ENCODE data around the gene MAB21L3. TPM values are rescaled to one million over a fixed set of nuclear protein-coding genes. Genes with fewer than 3 reads are reported as not detected.

Gene MAB21L3
- total and polyA plus RNA-seq, 2 donors (not counting 3 experiments of a cell fraction or from before 2014, with no cell fraction given): not detected

GRCh38 chr1:116179419-116179818 lies 68.2 kb downstream of the MAB21L3 start:
- H3K9me1 ChIP-seq (replicated peaks; ENCODE audit: control insufficient read depth, extremely low read depth, insufficient read depth, low read length): no peaks in the 10 kb centered on the region
- dilution Hi-C loops (cut with MboI; ENCODE audit: extremely low pct_ligation_motif_present, low sequenced_read_pairs) (no loop called here), intact Hi-C loops (cut with micrococcal nuclease) (no loop called here)
- TF ChIP-seq MYC (IDR thresholded peaks at IDR 0.05; ENCODE audit: low read depth, low read length) (no peak), POLR2AphosphoS5 (IDR thresholded peaks at IDR 0.05; ENCODE audit: insufficient read depth, low read depth, low read length) (no peak), POLR2A (IDR thresholded peaks at IDR 0.05; ENCODE audit: low read depth, low read length) (no peak)
- TF ChIP-seq, protein P1, sequence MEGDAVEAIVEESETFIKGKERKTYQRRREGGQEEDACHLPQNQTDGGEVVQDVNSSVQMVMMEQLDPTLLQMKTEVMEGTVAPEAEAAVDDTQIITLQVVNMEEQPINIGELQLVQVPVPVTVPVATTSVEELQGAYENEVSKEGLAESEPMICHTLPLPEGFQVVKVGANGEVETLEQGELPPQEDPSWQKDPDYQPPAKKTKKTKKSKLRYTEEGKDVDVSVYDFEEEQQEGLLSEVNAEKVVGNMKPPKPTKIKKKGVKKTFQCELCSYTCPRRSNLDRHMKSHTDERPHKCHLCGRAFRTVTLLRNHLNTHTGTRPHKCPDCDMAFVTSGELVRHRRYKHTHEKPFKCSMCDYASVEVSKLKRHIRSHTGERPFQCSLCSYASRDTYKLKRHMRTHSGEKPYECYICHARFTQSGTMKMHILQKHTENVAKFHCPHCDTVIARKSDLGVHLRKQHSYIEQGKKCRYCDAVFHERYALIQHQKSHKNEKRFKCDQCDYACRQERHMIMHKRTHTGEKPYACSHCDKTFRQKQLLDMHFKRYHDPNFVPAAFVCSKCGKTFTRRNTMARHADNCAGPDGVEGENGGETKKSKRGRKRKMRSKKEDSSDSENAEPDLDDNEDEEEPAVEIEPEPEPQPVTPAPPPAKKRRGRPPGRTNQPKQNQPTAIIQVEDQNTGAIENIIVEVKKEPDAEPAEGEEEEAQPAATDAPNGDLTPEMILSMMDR (IDR thresholded peaks at IDR 0.05; ENCODE audit: extremely low read depth in 1 of 2, insufficient read depth in 1 of 2, low read depth in 1 of 2, low read length in 2 of 2): no peak
- H3K4me3 ChIP-seq (replicated peaks in 1 of 3; ENCODE audit: insufficient read depth in 1 of 3, low read depth in 1 of 3, low read length in 3 of 3): no peak overlapping the region
- H3K27ac ChIP-seq (ENCODE audit: insufficient read depth, low read depth, low read length): no peak overlapping the region
- FAIRE-seq: no peak
- BruUV-seq (replicated peaks): no TSS peak
- no peak overlapping the region for H2AFZ ChIP-seq (ENCODE audit: low read depth, low read length)
- H4K20me1 ChIP-seq (replicated peaks; ENCODE audit: control insufficient read depth, extremely low read depth, insufficient read depth, low read length): no peaks in the 10 kb centered on the region
- POLR2A ChIA-PET: no interaction called here
- CTCF ChIA-PET: no interaction called here
- no peak overlapping the region for H3K4me2 ChIP-seq (ENCODE audit: insufficient read depth, low read length)
- H3K9ac ChIP-seq (replicated peaks; ENCODE audit: extremely low read depth, insufficient read depth, low read length): no peak overlapping the region
- H3K79me2 ChIP-seq (ENCODE audit: control insufficient read depth, insufficient read depth, low read length): no peaks in the 10 kb centered on the region
- H3K36me3 ChIP-seq (ENCODE audit: control insufficient read depth in 2 of 2, extremely low read depth in 1 of 2, insufficient read depth in 2 of 2, low read length in 2 of 2): no peaks in the 10 kb centered on the region
- no peaks in the 10 kb centered on the region for H3K9me3 ChIP-seq (replicated peaks; ENCODE audit: control insufficient read depth, insufficient read depth, low read length)
- DNase-seq (ENCODE audit: low read depth, low spot score): no peak
- peaks cover 3 to 4% of the 10 kb centered on the region in 2 experiments for H3K27me3 ChIP-seq (ENCODE audit: control insufficient read depth in 2 of 2, insufficient read depth in 2 of 2, low read length in 2 of 2)
- H3K4me1 ChIP-seq (ENCODE audit: control insufficient read depth, extremely low read depth, insufficient read depth, low read length): no peaks in the 10 kb centered on the region

DNA sequence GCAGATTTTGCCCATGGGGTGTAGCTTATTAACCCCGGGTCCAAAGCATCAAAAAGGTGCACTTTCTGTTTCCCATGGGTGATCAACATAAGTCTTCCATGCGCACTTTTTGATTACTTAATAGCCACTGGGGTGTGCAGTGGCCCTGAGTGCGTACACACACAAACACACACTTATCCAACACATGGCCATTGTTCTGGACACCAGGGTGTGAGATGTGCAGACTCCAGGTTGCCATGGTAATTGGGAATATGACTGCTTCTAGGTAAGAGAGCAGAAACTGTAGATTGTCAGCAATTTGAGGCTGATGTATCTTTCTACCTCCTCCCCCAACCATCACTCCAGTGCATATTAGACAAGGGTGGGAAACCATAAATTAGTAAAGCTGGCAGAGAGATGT lies 68.8 kb downstream of the MAB21L3 start:
- no peaks in the 10 kb centered on the region for H3K9me3 ChIP-seq (replicated peaks; ENCODE audit: control insufficient read depth, insufficient read depth, low read length)
- BruUV-seq (replicated peaks): no TSS peak
- no peak overlapping the region for H3K4me2 ChIP-seq (ENCODE audit: insufficient read depth, low read length)
- TF ChIP-seq GATA2 (IDR thresholded peaks at IDR 0.05; ENCODE audit: insufficient read depth, insufficient read length, low read depth, low read length): no peak
- TF ChIP-seq, protein P2, sequence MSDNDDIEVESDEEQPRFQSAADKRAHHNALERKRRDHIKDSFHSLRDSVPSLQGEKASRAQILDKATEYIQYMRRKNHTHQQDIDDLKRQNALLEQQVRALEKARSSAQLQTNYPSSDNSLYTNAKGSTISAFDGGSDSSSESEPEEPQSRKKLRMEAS (IDR thresholded peaks at IDR 0.05; ENCODE audit: insufficient read depth, insufficient read length): no peak
- no peak for TF ChIP-seq JUN (IDR thresholded peaks at IDR 0.05; ENCODE audit: borderline replicate concordance, insufficient read depth, insufficient read length, low read depth)
- TF ChIP-seq FOS (IDR thresholded peaks at IDR 0.05; ENCODE audit: borderline replicate concordance, insufficient read depth, low read length): no peak
- no peak for TF ChIP-seq POLR2AphosphoS5 (IDR thresholded peaks at IDR 0.05; ENCODE audit: insufficient read depth, low read depth, low read length)
- TF ChIP-seq EZH2 (IDR thresholded peaks at IDR 0.05; ENCODE audit: borderline replicate concordance, low read depth, low read length, severe bottlenecking): no peak
- intact Hi-C loops (cut with micrococcal nuclease): no loop called here
- no peaks in the 10 kb centered on the region for H4K20me1 ChIP-seq (replicated peaks; ENCODE audit: control insufficient read depth, extremely low read depth, insufficient read depth, low read length)
- DNase-seq (ENCODE audit: low read depth, low spot score) (no peak), FAIRE-seq (no peak)
- H2AFZ ChIP-seq (ENCODE audit: low read depth, low read length): no peak overlapping the region
- peaks cover 3 to 4% of the 10 kb centered on the region in 2 experiments for H3K27me3 ChIP-seq (ENCODE audit: control insufficient read depth in 2 of 2, insufficient read depth in 2 of 2, low read length in 2 of 2)
- ChIA-PET POLR2A (no interaction called here), CTCF (no interaction called here)
- no peaks in the 10 kb centered on the region for H3K9me1 ChIP-seq (replicated peaks; ENCODE audit: control insufficient read depth, extremely low read depth, insufficient read depth, low read length)
- H3K4me1 ChIP-seq (ENCODE audit: control insufficient read depth, extremely low read depth, insufficient read depth, low read length): no peaks in the 10 kb centered on the region
- dilution Hi-C loops (cut with MboI; ENCODE audit: extremely low pct_ligation_motif_present, low sequenced_read_pairs): no loop called here
- H3K27ac ChIP-seq (ENCODE audit: insufficient read depth, low read depth, low read length): no peak overlapping the region
- no peaks in the 10 kb centered on the region for H3K79me2 ChIP-seq (ENCODE audit: control insufficient read depth, insufficient read depth, low read length)
- H3K4me3 ChIP-seq (replicated peaks in 1 of 3; ENCODE audit: insufficient read depth in 1 of 3, low read depth in 1 of 3, low read length in 3 of 3): no peak overlapping the region
- no peaks in the 10 kb centered on the region for H3K36me3 ChIP-seq (ENCODE audit: control insufficient read depth in 2 of 2, extremely low read depth in 1 of 2, insufficient read depth in 2 of 2, low read length in 2 of 2)
- no peak overlapping the region for H3K9ac ChIP-seq (replicated peaks; ENCODE audit: extremely low read depth, insufficient read depth, low read length)

All from endothelial cell of umbilical vein (primary cell).